ENCODE data around the gene RPS3.
A peak's percentile ranks its signal among the peaks of the same experiment; 100 is the strongest.

RPS3 gene

GRCh38 chr11:75431533-75432525 lies 32.5 kb downstream of the RPS3 start:
- FAIRE-seq (no peak), DNase-seq (ENCODE audit: extremely low spot score, insufficient read length, low read depth) (no peak)

GRCh38 chr11:75432911-75433321 lies 33.6 kb downstream of the RPS3 start, which contains the start of gene KLHL35:
TSS of gene KLHL35 (minus strand) at chr11:75433203. CDS start at chr11:75430629, 2,574 bp downstream.
- FAIRE-seq, result no peak
- no peak for DNase-seq (ENCODE audit: extremely low spot score, insufficient read length, low read depth)

DNA sequence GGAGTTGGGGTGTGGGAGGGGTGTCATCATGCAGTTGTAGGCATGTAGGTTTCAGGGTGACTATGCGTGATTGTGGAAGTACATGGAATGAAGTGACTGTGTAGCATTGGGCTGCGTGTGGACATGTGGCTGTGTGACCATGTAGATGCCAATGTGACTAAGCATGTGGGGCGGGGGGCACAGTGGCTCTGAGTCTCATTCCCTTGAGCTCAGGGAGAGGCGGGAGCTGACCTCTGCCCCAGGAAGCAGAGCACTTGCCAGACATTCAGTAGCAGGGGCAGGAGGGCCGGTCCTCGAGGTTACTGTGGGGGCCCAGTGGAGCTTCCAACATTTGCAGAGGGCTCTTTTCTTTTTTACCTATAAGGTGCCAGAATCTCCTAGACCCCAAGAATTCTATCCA lies 34.1 kb downstream of the RPS3 start:
- DNase-seq (ENCODE audit: extremely low spot score, insufficient read length, low read depth) (no peak), FAIRE-seq (no peak)

- DNase-seq (ENCODE audit: extremely low spot score, insufficient read length, low read depth) (no peak), FAIRE-seq (no peak)
These were observed 34.7 kb downstream of the RPS3 start for GRCh38 chr11:75434051-75434450.

GRCh38 chr11:75434886-75435570 lies 35.7 kb downstream of the RPS3 start:
- FAIRE-seq (no peak), DNase-seq (ENCODE audit: extremely low spot score, insufficient read length, low read depth) (no peak)

DNA sequence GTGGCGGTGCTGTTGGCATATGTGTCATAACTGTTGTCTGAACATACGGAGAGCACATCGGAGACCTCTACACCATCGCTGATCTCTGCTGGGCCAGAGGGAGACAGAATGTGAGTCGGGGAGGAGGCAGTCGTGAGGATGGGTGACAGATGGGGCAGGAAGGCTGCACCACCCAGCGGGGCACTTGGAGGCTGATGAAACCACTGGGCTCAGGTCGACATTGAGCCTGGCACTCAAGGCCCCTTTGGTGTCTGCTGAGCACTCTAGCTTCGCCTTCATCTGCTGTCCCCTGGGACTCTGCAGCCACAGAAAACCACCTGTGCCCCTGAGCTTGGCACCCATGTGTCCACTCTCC lies 36.2 kb downstream of the RPS3 start:
- FAIRE-seq (no peak), DNase-seq (ENCODE audit: extremely low spot score, insufficient read length, low read depth) (no peak)

- no peak for DNase-seq (ENCODE audit: extremely low spot score, insufficient read length, low read depth)
- no peak for FAIRE-seq
These were observed 37.5 kb downstream of the RPS3 start for GRCh38 chr11:75436806-75437205.

DNA sequence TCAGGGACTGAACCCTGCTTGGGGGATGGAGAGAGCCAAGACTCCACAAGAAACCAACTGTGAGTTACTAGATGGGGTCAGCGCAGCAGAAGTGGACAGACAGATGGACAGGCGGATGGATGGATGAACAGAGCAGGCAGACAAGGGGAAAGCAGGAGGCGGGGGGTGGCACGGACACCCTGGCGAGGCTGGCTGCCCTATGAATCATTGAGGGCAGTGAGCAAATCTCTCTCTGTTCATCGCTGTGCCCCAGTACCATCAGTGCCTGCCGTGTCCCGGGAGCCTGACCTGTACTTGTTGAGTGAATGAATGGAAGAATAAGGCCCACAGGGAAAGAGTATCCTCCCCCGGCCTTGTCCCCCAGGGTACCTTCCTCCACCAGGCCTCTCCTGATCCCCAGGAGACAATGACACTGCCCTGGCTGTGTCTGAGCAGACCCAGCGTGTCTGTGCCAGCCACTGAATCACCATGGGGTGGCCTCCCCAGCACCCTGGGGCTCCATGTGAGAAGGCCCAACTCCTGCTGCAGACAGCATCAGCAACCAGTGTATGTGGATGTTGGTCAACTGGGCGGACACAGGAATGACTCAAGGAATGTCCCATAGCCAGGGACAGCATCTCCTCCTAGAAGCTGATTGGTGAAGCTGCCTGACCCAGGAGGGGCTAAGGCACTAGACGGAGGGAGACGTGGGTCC lies 38.8 kb downstream of the RPS3 start:
- FAIRE-seq (no peak), DNase-seq (ENCODE audit: extremely low spot score, insufficient read length, low read depth) (no peak)

DNA sequence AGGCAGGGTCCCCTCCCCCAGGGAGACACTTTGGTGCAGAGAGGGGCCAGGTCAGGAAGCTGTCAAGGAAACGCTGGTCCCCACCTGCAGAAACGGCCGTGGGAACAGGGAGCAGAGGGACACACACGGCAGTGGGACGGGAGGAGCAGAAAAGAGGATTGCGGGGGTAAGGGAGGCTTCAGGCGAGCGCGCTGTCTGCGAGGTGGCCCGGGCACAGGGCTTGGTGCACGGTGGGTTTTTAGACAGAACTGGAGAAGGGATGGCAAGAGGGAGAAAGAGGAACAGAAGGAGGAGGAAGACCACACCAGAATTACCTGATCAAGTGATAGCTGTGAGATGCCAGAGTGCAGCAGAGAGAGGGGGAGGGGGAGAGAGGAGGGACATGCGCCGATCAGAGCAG lies 39.7 kb downstream of the RPS3 start:
- FAIRE-seq, result no peak
- no peak for DNase-seq (ENCODE audit: extremely low spot score, insufficient read length, low read depth)

GRCh38 chr11:75439495-75440120 lies 40.3 kb downstream of the RPS3 start:
- FAIRE-seq, result no peak
- DNase-seq (ENCODE audit: extremely low spot score, insufficient read length, low read depth), result no peak

DNA sequence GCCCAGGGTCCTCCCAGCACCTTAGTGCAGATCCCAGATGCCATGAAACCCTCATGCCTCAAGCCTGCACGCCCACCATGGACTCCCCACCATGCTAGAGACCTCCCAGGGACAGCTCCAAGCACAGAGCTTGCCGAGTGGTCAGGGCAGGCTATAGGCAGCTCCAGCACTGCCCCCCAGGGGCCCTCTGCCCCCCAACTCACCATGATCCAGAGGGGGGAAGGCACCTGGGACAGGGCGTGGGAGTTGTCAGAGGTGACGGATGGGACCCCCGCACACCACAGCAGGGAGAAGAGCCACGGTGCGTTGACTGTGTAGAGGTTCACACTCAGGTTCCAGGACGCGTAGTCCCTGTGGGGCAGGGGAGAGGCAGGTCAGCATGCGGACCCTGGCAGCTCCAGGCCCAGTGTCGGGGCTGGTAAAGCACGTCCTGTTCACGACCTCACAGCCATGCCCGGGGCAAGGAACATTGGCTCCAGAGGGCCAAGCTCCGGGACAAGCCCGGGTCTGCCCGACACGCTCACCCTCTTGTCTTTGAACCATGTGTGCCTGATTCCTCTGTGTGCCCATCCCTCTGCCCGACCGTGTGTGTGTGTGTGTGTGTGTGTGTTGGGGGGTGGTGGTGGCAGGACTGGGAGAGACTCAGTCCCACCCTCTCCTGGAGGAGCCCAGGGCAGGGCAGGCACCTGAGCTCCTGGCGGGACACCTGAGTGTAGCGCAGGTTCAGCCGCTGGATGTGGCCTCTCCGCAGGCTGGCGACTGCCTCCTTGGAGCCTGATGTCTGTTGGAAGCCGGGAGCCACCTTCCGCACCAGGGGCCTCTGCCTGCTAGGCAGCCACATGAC lies 41.9 kb downstream of the RPS3 start:
- DNase-seq (ENCODE audit: extremely low spot score, insufficient read length, low read depth) (no peak), FAIRE-seq (no peak)

- no peak for DNase-seq (ENCODE audit: extremely low spot score, insufficient read length, low read depth)
- no peak for FAIRE-seq
These were observed 42.5 kb downstream of the RPS3 start for GRCh38 chr11:75441804-75442132.

GRCh38 chr11:75442161-75442885 lies 43.0 kb downstream of the RPS3 start:
- no peak for FAIRE-seq

GRCh38 chr11:75443043-75443442 lies 43.7 kb downstream of the RPS3 start:
- FAIRE-seq (no peak), DNase-seq (ENCODE audit: extremely low spot score, insufficient read length, low read depth) (no peak)

More at GRCh38 chr11:75442161-75442885, 43.0 kb downstream of the RPS3 start:
- no peak for DNase-seq (ENCODE audit: extremely low spot score, insufficient read length, low read depth)

GRCh38 chr11:75445315-75445953 lies 46.1 kb downstream of the RPS3 start:
- DNase-seq (ENCODE audit: extremely low spot score, insufficient read length, low read depth) (peak; percentile 57), FAIRE-seq (peak; percentile 88)

DNA sequence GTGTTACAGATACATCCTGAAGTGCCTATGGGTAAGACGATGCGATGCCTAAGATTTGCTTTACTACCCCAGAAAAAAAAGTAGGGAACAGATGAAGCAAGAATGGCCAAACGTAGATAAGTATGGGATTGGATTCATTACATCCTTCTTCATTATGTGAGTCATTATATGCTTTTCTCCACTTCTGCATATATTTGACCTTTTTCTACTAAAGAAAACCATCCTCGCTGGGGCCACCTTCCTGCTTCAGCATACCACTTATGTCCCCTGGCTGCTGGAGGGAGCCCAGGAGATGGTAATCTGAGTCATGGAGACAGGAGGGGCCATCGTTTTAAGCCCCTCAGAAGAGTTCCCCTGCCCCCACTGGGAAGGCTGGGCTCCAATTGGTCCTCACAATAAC lies 48.1 kb downstream of the RPS3 start:
- DNase-seq (ENCODE audit: extremely low spot score, insufficient read length, low read depth) (no peak), FAIRE-seq (no peak)

GRCh38 chr11:75449271-75449670 lies 50.0 kb downstream of the RPS3 start:
- DNase-seq (ENCODE audit: extremely low spot score, insufficient read length, low read depth) (no peak), FAIRE-seq (no peak)

GRCh38 chr11:75449776-75450175 lies 50.5 kb downstream of the RPS3 start:
- DNase-seq (ENCODE audit: extremely low spot score, insufficient read length, low read depth) (no peak), FAIRE-seq (no peak)

Data from GM18507 (cell line).